Fibroblast of mammary gland (primary cell): ENCODE results near the gene MBD3L5.
A peak's percentile ranks its signal among the peaks of the same experiment; 100 is the strongest.
"Not testable (repeated sequence)": the region's sequence is repeated elsewhere in the genome, so short reads cannot be mapped to it uniquely, and the experiment has no call there.

Source experiments
- DNase-seq: peaks from one replicate; pipeline ENCODE4 v3.0.0-alpha.2; 2010; ENCODE audit warnings: low read depth
- H3K4me3 ChIP-seq: 2 replicates; pipeline ENCODE4 v1.5.1; 2011; ENCODE audit warnings: low read depth, mild to moderate bottlenecking, low read length, moderate library complexity; ENCODE audit not compliant: control insufficient read depth
- CTCF ChIP-seq: conservative IDR thresholded peaks from 2 replicates; pipeline ENCODE4 v1.5.1; 2011; ENCODE audit warnings: low read depth, low read length, inconsistent platforms; ENCODE audit not compliant: control insufficient read depth, insufficient read depth

Gene MBD3L5

GRCh38 chr19:7059977-7060376, 29.6 kb downstream of the MBD3L5 start:
- H3K4me3 ChIP-seq, DNase-seq: not testable (repeated sequence)

DNA sequence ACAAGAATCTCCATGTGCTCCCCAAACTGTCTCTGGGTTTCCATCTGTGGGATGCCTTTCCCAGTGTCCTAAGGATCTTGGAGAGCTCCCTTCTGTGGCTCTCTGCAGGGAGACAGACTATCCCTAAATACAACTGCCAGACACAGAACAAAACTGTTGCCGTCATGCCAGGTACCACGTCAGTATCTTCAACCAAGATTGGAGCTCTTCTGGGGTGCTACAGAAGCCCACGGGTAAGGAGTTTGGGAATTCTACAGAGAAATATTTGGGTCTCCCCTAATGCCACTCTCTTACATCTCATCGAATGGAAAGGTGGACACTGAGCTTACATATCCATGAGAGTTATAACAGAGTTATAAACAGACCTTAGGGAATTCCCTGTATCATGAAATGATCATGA, 33.0 kb downstream of the MBD3L5 start:
- TF ChIP-seq CTCF: no peak
- H3K4me3 ChIP-seq: no peak overlapping the region
- DNase-seq: no peak

GRCh38 chr19:7063764-7064418, 33.5 kb downstream of the MBD3L5 start:
- no peak for DNase-seq
- TF ChIP-seq CTCF: no peak
- no peak overlapping the region for H3K4me3 ChIP-seq

DNA sequence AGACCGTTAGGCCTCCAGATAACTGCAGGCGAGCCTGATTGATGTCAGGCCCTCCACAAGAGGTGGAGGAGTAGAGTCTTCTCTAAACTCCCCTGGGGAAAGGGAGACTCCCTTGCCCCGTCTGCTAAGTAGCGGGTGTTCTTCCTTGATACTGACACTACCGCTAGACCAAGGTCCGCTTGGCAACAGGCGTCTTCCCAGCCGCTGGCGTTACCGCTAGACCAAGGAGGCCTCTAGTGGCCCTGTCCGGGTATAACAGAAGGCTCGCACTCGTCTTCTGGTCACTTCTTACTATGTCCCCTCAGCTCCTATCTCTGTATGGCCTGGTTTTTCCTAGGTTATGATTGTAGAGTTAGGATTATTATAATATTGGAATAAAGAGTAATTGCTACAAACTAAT, 36.7 kb downstream of the MBD3L5 start:
- H3K4me3 ChIP-seq: not testable (repeated sequence)
- peak; percentile 43 for TF ChIP-seq CTCF
- peak; percentile 45 for DNase-seq

DNA sequence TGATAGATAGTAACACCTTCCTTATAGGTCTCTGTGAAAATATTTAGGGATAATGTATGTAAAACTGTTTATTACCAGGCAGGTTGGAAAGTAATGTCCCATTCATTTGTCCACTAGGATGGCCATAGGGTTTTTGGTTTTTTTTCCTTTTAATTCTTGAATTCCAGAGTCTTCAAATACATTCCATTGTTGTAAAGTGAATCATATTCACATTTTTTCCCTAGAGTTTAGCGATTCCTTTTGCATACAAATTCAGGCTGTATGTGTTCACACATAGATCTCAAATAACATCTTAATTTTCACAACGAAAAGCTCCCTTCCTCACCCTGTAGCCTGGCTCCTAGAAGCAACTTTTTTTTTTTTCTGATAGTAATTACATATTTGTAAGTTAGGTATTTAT, 37.3 kb downstream of the MBD3L5 start:
- no peak for TF ChIP-seq CTCF
- DNase-seq: no peak
- H3K4me3 ChIP-seq: no peak overlapping the region

GRCh38 chr19:7068599-7068998, 38.2 kb downstream of the MBD3L5 start:
- H3K4me3 ChIP-seq: no peak overlapping the region
- no peak for DNase-seq
- no peak for TF ChIP-seq CTCF

DNA sequence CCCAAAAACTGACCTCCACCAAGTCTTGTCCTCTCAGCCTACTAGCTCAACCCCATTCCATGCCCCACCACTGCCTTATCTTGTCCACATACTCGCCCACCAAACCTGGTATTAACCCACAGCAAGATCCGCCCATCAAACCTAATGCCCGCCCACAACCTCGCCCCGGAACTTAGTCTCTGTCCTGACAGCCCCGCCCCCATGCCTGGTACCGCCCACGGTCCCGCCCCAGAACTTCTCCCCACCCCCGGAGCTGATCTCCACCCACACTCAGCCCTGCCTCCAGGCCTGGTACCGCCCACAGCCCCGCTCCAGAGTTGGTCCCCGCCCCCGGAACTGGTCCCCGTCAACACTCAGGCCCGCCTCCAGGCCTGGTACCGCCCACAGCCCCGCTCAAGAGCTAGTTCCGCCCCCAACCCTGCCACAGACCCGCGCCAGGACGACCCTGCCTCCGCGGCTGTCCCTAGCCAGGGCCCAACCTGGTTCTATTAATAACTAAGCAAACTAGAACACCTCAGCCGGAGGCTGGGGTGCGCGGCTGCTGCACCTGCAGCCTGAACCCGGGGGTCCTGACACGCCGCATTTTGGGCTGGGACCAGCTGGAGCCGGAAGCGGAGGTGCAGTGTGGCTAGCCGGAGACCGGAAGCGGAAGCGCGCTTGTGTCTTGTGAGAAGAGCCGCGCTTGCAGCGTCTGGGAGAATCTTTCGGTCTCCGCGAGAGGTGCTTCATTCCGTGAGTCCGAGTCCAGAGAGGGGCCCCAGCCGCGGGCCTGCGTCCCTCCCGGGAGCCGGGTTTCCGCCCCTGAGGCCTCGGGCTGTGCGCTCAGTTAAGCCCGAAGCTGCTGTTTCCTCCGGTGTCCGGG, 38.9 kb downstream of the MBD3L5 start, which contains the start of gene ZNF557:
TSS of gene ZNF557 (plus strand) at position 662 of the 862 bp plus-strand sequence. CDS start 5,372 bp downstream, outside the sequence.
- peak; percentile 94 for DNase-seq
- no peak for TF ChIP-seq CTCF
- peak within 1 kb of the TSS; percentile 84 for H3K4me3 ChIP-seq
